ENCODE measurements around the gene CEP112.

Gene CEP112

GRCh38 chr17:66210208-66210574, 18.3 kb upstream of the CEP112 start:
- TF ChIP-seq CTCF (IDR thresholded peaks at IDR 0.05; ENCODE audit: control insufficient read depth, extremely low read depth, insufficient read depth) = no peak
- H3K4me3 ChIP-seq (ENCODE audit: low read depth, low read length) = no peak overlapping the region
- no peak for DNase-seq (ENCODE audit: low read depth)

- H3K4me3 ChIP-seq (ENCODE audit: low read depth, low read length) = no peak overlapping the region
- TF ChIP-seq CTCF (IDR thresholded peaks at IDR 0.05; ENCODE audit: control insufficient read depth, extremely low read depth, insufficient read depth) = no peak
- no peak for DNase-seq (ENCODE audit: low read depth)
These were observed 16.0 kb upstream of the CEP112 start for GRCh38 chr17:66207936-66208335.

- no peak overlapping the region for H3K4me3 ChIP-seq (ENCODE audit: low read depth, low read length)
- no peak for DNase-seq (ENCODE audit: low read depth)
- TF ChIP-seq CTCF (IDR thresholded peaks at IDR 0.05; ENCODE audit: control insufficient read depth, extremely low read depth, insufficient read depth) = no peak
These were observed 11.5 kb upstream of the CEP112 start for GRCh38 chr17:66203274-66204015.

- H3K4me3 ChIP-seq (ENCODE audit: low read depth, low read length) = no peak overlapping the region
- peak; percentile 87 for TF ChIP-seq CTCF (IDR thresholded peaks at IDR 0.05; ENCODE audit: control insufficient read depth, extremely low read depth, insufficient read depth)
- peak; percentile 67 for DNase-seq (ENCODE audit: low read depth)
These were observed 8.8 kb upstream of the CEP112 start for GRCh38 chr17:66200685-66201092.

- no peak for TF ChIP-seq CTCF (IDR thresholded peaks at IDR 0.05; ENCODE audit: control insufficient read depth, extremely low read depth, insufficient read depth)
- no peak for DNase-seq (ENCODE audit: low read depth)
- H3K4me3 ChIP-seq (ENCODE audit: low read depth, low read length) = no peak overlapping the region
These were observed 6.3 kb upstream of the CEP112 start for GRCh38 chr17:66198242-66198641.

- H3K4me3 ChIP-seq (ENCODE audit: low read depth, low read length) = peak overlapping the region; percentile 65
- no peak for TF ChIP-seq CTCF (IDR thresholded peaks at IDR 0.05; ENCODE audit: control insufficient read depth, extremely low read depth, insufficient read depth)
- DNase-seq (ENCODE audit: low read depth) = no peak
These were observed 400 bp upstream of the CEP112 start for GRCh38 chr17:66192378-66192687.
